Loucy (cell line): ENCODE measurements around the gene THADA.

Source experiments
- H2AFZ ChIP-seq: fragments of 200-600 bp; sonication (generic); 2 replicates; pipeline ENCODE4 v1.6.0; 2016; ENCODE audit warnings: antibody characterized with exemption, mild to moderate bottlenecking, low read length, moderate library complexity
- H3F3A ChIP-seq: fragments of 200-600 bp; 2 replicates; pipeline ENCODE4 v1.6.0; 2016; ENCODE audit warnings: antibody characterized with exemption, low read depth, mild to moderate bottlenecking
- H3K27me3 ChIP-seq: fragments of 200-600 bp; sonication (generic); 2 replicates; pipeline ENCODE4 v1.6.1; 2014; ENCODE audit warnings: low read length, mild to moderate bottlenecking; ENCODE audit not compliant: insufficient read depth, poor library complexity, severe bottlenecking
- H3K36me3 ChIP-seq: fragments of 200-600 bp; sonication (generic); 2 replicates; pipeline ENCODE4 v1.6.1; 2016; ENCODE audit warnings: low read length; ENCODE audit not compliant: insufficient read depth
- H3K4me1 ChIP-seq: fragments of 200-600 bp; sonication (generic); 2 replicates; pipeline ENCODE4 v1.5.1; 2014; ENCODE audit warnings: low read length, mild to moderate bottlenecking; ENCODE audit not compliant: insufficient read depth, poor library complexity, severe bottlenecking
- H3K4me2 ChIP-seq: fragments of 200-600 bp; sonication (generic); 2 replicates; pipeline ENCODE4 v1.6.0; 2014; ENCODE audit warnings: antibody characterized with exemption, low read length, low read depth, mild to moderate bottlenecking; ENCODE audit not compliant: poor library complexity, severe bottlenecking
- H3K4me3 ChIP-seq: fragments of 200-600 bp; sonication (generic); 2 replicates; pipeline ENCODE4 v1.5.1; 2014; ENCODE audit warnings: low read length, mild to moderate bottlenecking, mixed read lengths; ENCODE audit not compliant: poor library complexity, severe bottlenecking
- H3K79me2 ChIP-seq: fragments of 200-600 bp; sonication (generic); 2 replicates; pipeline ENCODE4 v1.6.1; 2014; ENCODE audit warnings: low read length; ENCODE audit not compliant: insufficient read depth
- H3K9ac ChIP-seq: fragments of 200-600 bp; sonication (generic); 2 replicates; pipeline ENCODE4 v1.6.0; 2014; ENCODE audit warnings: mild to moderate bottlenecking, low read depth, low read length, moderate library complexity; ENCODE audit not compliant: poor library complexity, severe bottlenecking
- H3K9me2 ChIP-seq: fragments of 200-600 bp; sonication (generic); replicated peaks from 2 replicates; pipeline ENCODE4 v1.6.1; 2016; ENCODE audit warnings: low read depth, low read length, mixed read lengths
- H3K9me3 ChIP-seq: fragments of 200-600 bp; sonication (generic); 2 replicates; pipeline ENCODE4 v1.6.1; 2014; ENCODE audit warnings: mild to moderate bottlenecking, antibody characterized with exemption, low read length, low read depth; ENCODE audit not compliant: insufficient read depth
- H4K20me1 ChIP-seq: fragments of 200-600 bp; sonication (generic); 2 replicates; pipeline ENCODE4 v1.6.0; 2014; ENCODE audit warnings: antibody characterized with exemption, low read length, mild to moderate bottlenecking; ENCODE audit not compliant: insufficient read depth, poor library complexity, severe bottlenecking
- CTCF ChIP-seq: fragments of 200-600 bp; sonication (generic); conservative IDR thresholded peaks from 2 replicates; pipeline ENCODE4 v1.5.1; 2014; ENCODE audit warnings: mild to moderate bottlenecking, antibody characterized with exemption, low read length
- EZH2phosphoT487 ChIP-seq: fragments of 200-600 bp; IDR thresholded peaks from 2 replicates; pipeline ENCODE4 v1.6.1; 2018; ENCODE audit warnings: antibody characterized with exemption, mild to moderate bottlenecking, moderate library complexity, borderline replicate concordance

Gene THADA

GRCh38 chr2:43250015-43250414 lies 345.8 kb downstream of the THADA start:
- H3K27me3 ChIP-seq: no peaks in the 10 kb centered on the region
- TF ChIP-seq EZH2phosphoT487 (no peak), CTCF (no peak)

GRCh38 chr2:43248621-43249020 lies 347.2 kb downstream of the THADA start:
- Histone ChIP-seq H2AFZ (no peak overlapping the region), H3F3A (no peaks in the 10 kb centered on the region), H3K9ac (no peak overlapping the region), H3K4me2 (no peak overlapping the region), H3K4me3 (no peak overlapping the region), H3K9me3 (no peaks in the 10 kb centered on the region), H3K27me3 (no peaks in the 10 kb centered on the region), H3K79me2 (no peaks in the 10 kb centered on the region), H3K36me3 (no peaks in the 10 kb centered on the region; the same call in 1 of the 2 replicates), H4K20me1 (no peaks in the 10 kb centered on the region), H3K4me1 (no peaks in the 10 kb centered on the region), H3K9me2 (no peaks in the 10 kb centered on the region)
- TF ChIP-seq EZH2phosphoT487: no peak

More at GRCh38 chr2:43250015-43250414, 345.8 kb downstream of the THADA start:
- Histone ChIP-seq H3K4me2 (no peak overlapping the region), H3F3A (no peaks in the 10 kb centered on the region), H2AFZ (no peak overlapping the region), H3K4me1 (no peaks in the 10 kb centered on the region), H3K9ac (no peak overlapping the region), H3K79me2 (no peaks in the 10 kb centered on the region), H3K36me3 (no peaks in the 10 kb centered on the region; the same call in 1 of the 2 replicates), H3K9me3 (no peaks in the 10 kb centered on the region), H3K4me3 (no peak overlapping the region), H4K20me1 (no peaks in the 10 kb centered on the region), H3K9me2 (no peaks in the 10 kb centered on the region)

GRCh38 chr2:43246641-43247040 lies 349.2 kb downstream of the THADA start:
- Histone ChIP-seq H2AFZ (no peak overlapping the region), H3K9me2 (no peaks in the 10 kb centered on the region), H4K20me1 (no peaks in the 10 kb centered on the region), H3K4me3 (no peak overlapping the region), H3K79me2 (no peaks in the 10 kb centered on the region), H3F3A (no peaks in the 10 kb centered on the region), H3K36me3 (no peaks in the 10 kb centered on the region; the same call in 1 of the 2 replicates), H3K4me2 (no peak overlapping the region), H3K9me3 (no peaks in the 10 kb centered on the region), H3K9ac (no peak overlapping the region), H3K4me1 (no peaks in the 10 kb centered on the region), H3K27me3 (no peaks in the 10 kb centered on the region)
- TF ChIP-seq CTCF (no peak), EZH2phosphoT487 (no peak)

- no peaks in the 10 kb centered on the region for H3K27me3 ChIP-seq
- H3K9ac ChIP-seq: no peak overlapping the region
- H3K4me3 ChIP-seq: no peak overlapping the region
- H2AFZ ChIP-seq: no peak overlapping the region
- H4K20me1 ChIP-seq: no peaks in the 10 kb centered on the region
- H3K4me1 ChIP-seq: no peaks in the 10 kb centered on the region
- no peaks in the 10 kb centered on the region for H3K9me2 ChIP-seq
- no peak overlapping the region for H3K4me2 ChIP-seq
- H3K36me3 ChIP-seq: no peaks in the 10 kb centered on the region
- no peak for TF ChIP-seq EZH2phosphoT487
- no peak for TF ChIP-seq CTCF
- no peaks in the 10 kb centered on the region for H3F3A ChIP-seq
- no peaks in the 10 kb centered on the region for H3K9me3 ChIP-seq
- no peaks in the 10 kb centered on the region for H3K79me2 ChIP-seq
Measured at GRCh38 chr2:43241558-43241957, 354.3 kb downstream of the THADA start.
